T-helper 1 cell treated with Interleukin-12 subunit alpha and Interleukin-12 subunit beta and Interleukin-4 antibody, amounts not matched to agents 30 ng/mL and 1 ng/mL, for 36 hours (primary cell): Measurements from ENCODE around the gene AKAP10. TPM values are rescaled to one million over a fixed set of nuclear protein-coding genes. Genes with fewer than 3 reads are reported as not detected.
"Not testable (repeated sequence)": the region's sequence is repeated elsewhere in the genome, so short reads cannot be mapped to it uniquely, and the experiment has no call there.

Experiments
- intact Hi-C: fragments of 100-400 bp; cut with micrococcal nuclease; formaldehyde crosslinking; loops from one replicate; pipeline ENCODE4 v1.15.1; 2024
- total RNA-seq: library from RNA; stranded (reverse); gene quantifications from 2 replicates; pipeline ENCODE4 v1.2.3, GENCODE V29; 2022

The AKAP10 gene
- total RNA-seq, 1 donor from 2014 or later, result 43.8 TPM

- intact Hi-C loops, result no loop called here
Measured at GRCh38 chr17:19935169-19935568, 42.5 kb downstream of the AKAP10 start.

- intact Hi-C loops, result no loop called here
Measured at GRCh38 chr17:19933628-19934027, 44.0 kb downstream of the AKAP10 start.

GRCh38 chr17:19933221-19933620 is 44.4 kb downstream of the AKAP10 start:
- intact Hi-C loops, result no loop called here

GRCh38 chr17:19928299-19928698 is 49.3 kb downstream of the AKAP10 start:
- intact Hi-C loops, result no loop called here

- intact Hi-C loops, result no loop called here
Measured at GRCh38 chr17:19915245-19915978, 62.2 kb downstream of the AKAP10 start.

GRCh38 chr17:19911033-19911432 is 66.6 kb downstream of the AKAP10 start:
- intact Hi-C loops, result no loop called here

- intact Hi-C loops, result no loop called here
Measured at GRCh38 chr17:19909139-19909538, 68.5 kb downstream of the AKAP10 start.

GRCh38 chr17:19905502-19905901 is 72.1 kb downstream of the AKAP10 start:
- intact Hi-C loops, result no loop called here

GRCh38 chr17:19904924-19905323 is 72.7 kb downstream of the AKAP10 start:
- intact Hi-C loops, result no loop called here

GRCh38 chr17:19904412-19904811 is 73.2 kb downstream of the AKAP10 start:
- intact Hi-C loops, result no loop called here

- intact Hi-C loops, result no loop called here
Measured at GRCh38 chr17:19900809-19901208, 76.8 kb downstream of the AKAP10 start.

GRCh38 chr17:19897903-19898302 is 79.7 kb downstream of the AKAP10 start:
- intact Hi-C loops, result no loop called here

- intact Hi-C loops, result no loop called here
Measured at GRCh38 chr17:19897090-19897837, 80.4 kb downstream of the AKAP10 start.

- intact Hi-C loops, result no loop called here
Measured at GRCh38 chr17:19896679-19897078, 80.9 kb downstream of the AKAP10 start.

- intact Hi-C loops, result not testable (repeated sequence)
Measured at GRCh38 chr17:19890554-19890953, 87.1 kb downstream of the AKAP10 start.

- intact Hi-C loops, result not testable (repeated sequence)
Measured at GRCh38 chr17:19890001-19890400, 87.6 kb downstream of the AKAP10 start.

- intact Hi-C loops, result no loop called here
Measured at GRCh38 chr17:19886116-19886515, 91.5 kb downstream of the AKAP10 start.

GRCh38 chr17:19883537-19884215 is 94.0 kb downstream of the AKAP10 start:
- intact Hi-C loops, result no loop called here

- intact Hi-C loops, result no loop called here
Measured at GRCh38 chr17:19880393-19880792, 97.2 kb downstream of the AKAP10 start.

- intact Hi-C loops, result no loop called here
Measured at GRCh38 chr17:19877364-19877945, 100.2 kb downstream of the AKAP10 start.

GRCh38 chr17:19876529-19877161 is 101.0 kb downstream of the AKAP10 start:
- intact Hi-C loops, result no loop called here
